ENCODE results near the gene RIF1. TPM values are rescaled to one million over a fixed set of nuclear protein-coding genes. Genes with fewer than 3 reads are reported as not detected.

RIF1 gene
- total and polyA plus RNA-seq, 2 experiments from 2014 or later, result 20.9 to 26.5 TPM

GRCh38 chr2:151490276-151490675 is 80.6 kb downstream of the RIF1 start:
- no peak for DNase-seq
- no peaks in the 10 kb centered on the region for H3K9me2 ChIP-seq (ENCODE audit: insufficient read depth)
- TF ChIP-seq EZH2 (IDR thresholded peaks at IDR 0.05; ENCODE audit: insufficient read depth, poor library complexity, severe bottlenecking), result no peak
- no peak for TF ChIP-seq EZH2phosphoT487 (IDR thresholded peaks at IDR 0.05; ENCODE audit: insufficient read depth, low read depth)
- no peak overlapping the region for H3K4me2 ChIP-seq (ENCODE audit: unreplicated experiment)
- WGBS, 2 experiments (ENCODE audit: low coverage in 1 of 2, low lambda C conversion rate in 2 of 2, missing lambda C conversion rate in 2 of 2), result 98 to 99% methylated on average over 9 of the region's 9 CpGs
- no peaks in the 10 kb centered on the region for H3K27me3 ChIP-seq (replicated peaks; ENCODE audit: insufficient read depth)
- no peak overlapping the region for H3K27ac ChIP-seq
- H3K4me3 ChIP-seq, result no peak overlapping the region
- no peaks in the 10 kb centered on the region for H3K79me2 ChIP-seq (ENCODE audit: insufficient read depth)
- H3K9ac ChIP-seq, result no peak overlapping the region
- in situ Hi-C loops (cut with MboI), result no loop called here
- H4K20me1 ChIP-seq (ENCODE audit: insufficient read depth), result no peaks in the 10 kb centered on the region
- 0 out of 2 replicates have a peak, but pooled peaks cover 7% of the 10 kb centered on the region for H3K36me3 ChIP-seq (ENCODE audit: low read depth)
- no peak overlapping the region for H2AFZ ChIP-seq
- H3K4me1 ChIP-seq (ENCODE audit: insufficient read depth), result no peaks in the 10 kb centered on the region
- no peaks in the 10 kb centered on the region; the same call in 1 of the 2 replicates for H3F3A ChIP-seq (ENCODE audit: insufficient read depth)
- H3K9me3 ChIP-seq (ENCODE audit: low read depth), result no peaks in the 10 kb centered on the region

GRCh38 chr2:151491496-151491895 is 81.8 kb downstream of the RIF1 start:
- Histone ChIP-seq H4K20me1 (ENCODE audit: insufficient read depth) (no peaks in the 10 kb centered on the region), H3K9me2 (ENCODE audit: insufficient read depth) (no peaks in the 10 kb centered on the region), H3K27me3 (replicated peaks; ENCODE audit: insufficient read depth) (no peaks in the 10 kb centered on the region), H3K36me3 (ENCODE audit: low read depth) (no peaks in the 10 kb centered on the region), H2AFZ (no peak overlapping the region), H3K4me3 (no peak overlapping the region), H3K27ac (no peak overlapping the region), H3K79me2 (ENCODE audit: insufficient read depth) (no peaks in the 10 kb centered on the region), H3K4me1 (ENCODE audit: insufficient read depth) (no peaks in the 10 kb centered on the region), H3K9ac (no peak overlapping the region), H3F3A (ENCODE audit: insufficient read depth) (no peaks in the 10 kb centered on the region), H3K9me3 (ENCODE audit: low read depth) (no peaks in the 10 kb centered on the region), H3K4me2 (ENCODE audit: unreplicated experiment) (no peak overlapping the region)
- DNase-seq, result no peak
- TF ChIP-seq EZH2 (IDR thresholded peaks at IDR 0.05; ENCODE audit: insufficient read depth, poor library complexity, severe bottlenecking), result no peak
- no peak for TF ChIP-seq EZH2phosphoT487 (IDR thresholded peaks at IDR 0.05; ENCODE audit: insufficient read depth, low read depth)
- in situ Hi-C loops (cut with MboI), result no loop called here
- WGBS, 2 experiments (ENCODE audit: low coverage in 1 of 2, low lambda C conversion rate in 2 of 2, missing lambda C conversion rate in 2 of 2), result 85% methylated on average over 4 of the region's 4 CpGs

- no peaks in the 10 kb centered on the region for H3K9me3 ChIP-seq (ENCODE audit: low read depth)
- in situ Hi-C loops (cut with MboI), result no loop called here
- no peak overlapping the region for H2AFZ ChIP-seq
- H4K20me1 ChIP-seq (ENCODE audit: insufficient read depth), result no peaks in the 10 kb centered on the region
- no peaks in the 10 kb centered on the region for H3K36me3 ChIP-seq (ENCODE audit: low read depth)
- no peaks in the 10 kb centered on the region for H3K4me1 ChIP-seq (ENCODE audit: insufficient read depth)
- H3K27ac ChIP-seq, result no peak overlapping the region
- TF ChIP-seq EZH2phosphoT487 (IDR thresholded peaks at IDR 0.05; ENCODE audit: insufficient read depth, low read depth) (no peak), EZH2 (IDR thresholded peaks at IDR 0.05; ENCODE audit: insufficient read depth, poor library complexity, severe bottlenecking) (no peak)
- H3K4me2 ChIP-seq (ENCODE audit: unreplicated experiment), result no peak overlapping the region
- H3K9ac ChIP-seq, result no peak overlapping the region
- no peaks in the 10 kb centered on the region for H3K9me2 ChIP-seq (ENCODE audit: insufficient read depth)
- H3F3A ChIP-seq (ENCODE audit: insufficient read depth), result no peaks in the 10 kb centered on the region
- H3K79me2 ChIP-seq (ENCODE audit: insufficient read depth), result no peaks in the 10 kb centered on the region
- no peak for DNase-seq
- 95 to 100% methylated on average over 1 of the region's 1 CpG for WGBS, 2 experiments (ENCODE audit: low coverage in 1 of 2, low lambda C conversion rate in 2 of 2, missing lambda C conversion rate in 2 of 2)
- no peak overlapping the region for H3K4me3 ChIP-seq
- no peaks in the 10 kb centered on the region for H3K27me3 ChIP-seq (replicated peaks; ENCODE audit: insufficient read depth)
Observed at GRCh38 chr2:151498178-151498577, 88.5 kb downstream of the RIF1 start.

- Histone ChIP-seq H3K9ac (no peak overlapping the region), H3K4me2 (ENCODE audit: unreplicated experiment) (no peak overlapping the region), H3K27ac (no peak overlapping the region), H4K20me1 (ENCODE audit: insufficient read depth) (no peaks in the 10 kb centered on the region), H3K79me2 (ENCODE audit: insufficient read depth) (no peaks in the 10 kb centered on the region), H3K4me3 (no peak overlapping the region), H3F3A (ENCODE audit: insufficient read depth) (no peaks in the 10 kb centered on the region), H2AFZ (no peak overlapping the region), H3K36me3 (ENCODE audit: low read depth) (no peaks in the 10 kb centered on the region), H3K9me3 (ENCODE audit: low read depth) (no peaks in the 10 kb centered on the region), H3K9me2 (ENCODE audit: insufficient read depth) (no peaks in the 10 kb centered on the region), H3K4me1 (ENCODE audit: insufficient read depth) (no peaks in the 10 kb centered on the region), H3K27me3 (replicated peaks; ENCODE audit: insufficient read depth) (no peaks in the 10 kb centered on the region)
- WGBS, 2 experiments (ENCODE audit: low coverage in 1 of 2, low lambda C conversion rate in 2 of 2, missing lambda C conversion rate in 2 of 2), result 90 to 92% methylated on average over 4 of the region's 4 CpGs
- no peak for DNase-seq
- in situ Hi-C loops (cut with MboI), result no loop called here
- no peak for TF ChIP-seq EZH2 (IDR thresholded peaks at IDR 0.05; ENCODE audit: insufficient read depth, poor library complexity, severe bottlenecking)
- no peak for TF ChIP-seq EZH2phosphoT487 (IDR thresholded peaks at IDR 0.05; ENCODE audit: insufficient read depth, low read depth)
Observed at GRCh38 chr2:151506170-151506569, 96.5 kb downstream of the RIF1 start.

GRCh38 chr2:151508519-151508918 is 98.8 kb downstream of the RIF1 start:
- Histone ChIP-seq H3K36me3 (ENCODE audit: low read depth) (no peaks in the 10 kb centered on the region), H3K9ac (no peak overlapping the region), H3K79me2 (ENCODE audit: insufficient read depth) (no peaks in the 10 kb centered on the region), H3K9me2 (ENCODE audit: insufficient read depth) (no peaks in the 10 kb centered on the region), H3F3A (ENCODE audit: insufficient read depth) (no peaks in the 10 kb centered on the region), H3K27me3 (replicated peaks; ENCODE audit: insufficient read depth) (no peaks in the 10 kb centered on the region), H3K4me3 (no peak overlapping the region), H4K20me1 (ENCODE audit: insufficient read depth) (no peaks in the 10 kb centered on the region), H3K4me1 (ENCODE audit: insufficient read depth) (no peaks in the 10 kb centered on the region), H3K27ac (no peak overlapping the region), H3K9me3 (ENCODE audit: low read depth) (no peaks in the 10 kb centered on the region), H2AFZ (no peak overlapping the region), H3K4me2 (ENCODE audit: unreplicated experiment) (no peak overlapping the region)
- DNase-seq, result no peak
- TF ChIP-seq EZH2phosphoT487 (IDR thresholded peaks at IDR 0.05; ENCODE audit: insufficient read depth, low read depth) (no peak), EZH2 (IDR thresholded peaks at IDR 0.05; ENCODE audit: insufficient read depth, poor library complexity, severe bottlenecking) (no peak)
- 87 to 92% methylated on average over 3 of the region's 3 CpGs for WGBS, 2 experiments (ENCODE audit: low coverage in 1 of 2, low lambda C conversion rate in 2 of 2, missing lambda C conversion rate in 2 of 2)
- in situ Hi-C loops (cut with MboI), result no loop called here
